Measurements from ENCODE around the gene GALNT11. TPM values are rescaled to one million over a fixed set of nuclear protein-coding genes. Genes with fewer than 3 reads are reported as not detected.
"Not testable (repeated sequence)": the region's sequence is repeated elsewhere in the genome, so short reads cannot be mapped to it uniquely, and the experiment has no call there.

GALNT11 gene
- total and polyA plus RNA-seq, 9 of the 15 experiments (the other 6 are each of a cell fraction or from before 2014, with no cell fraction given), result 8.2 to 59.5 (median 36.5) TPM

- BruUV-seq (replicated peaks); H3K4me2 ChIP-seq (ENCODE audit: insufficient read depth, low read length); H4K20me1 ChIP-seq (replicated peaks; ENCODE audit: control insufficient read depth, insufficient read depth, low read length); H3K27ac ChIP-seq (ENCODE audit: extremely low read depth, low read depth, low read length); CTCF ChIA-PET (ENCODE audit: low intra/inter-chr PET ratio); H3K9ac ChIP-seq (ENCODE audit: insufficient read depth in 1 of 2, low read depth in 2 of 2, low read length in 2 of 2); H3K79me2 ChIP-seq (ENCODE audit: control insufficient read depth, insufficient read depth, low read length); H3K36me3 ChIP-seq (ENCODE audit: control insufficient read depth, insufficient read depth, low read length); H3K9me1 ChIP-seq (ENCODE audit: control insufficient read depth, insufficient read depth, low read length); DNase-seq (ENCODE audit: extremely low read depth in 1 of 4, low spot score in 3 of 4); in situ Hi-C loops (cut with MboI); H2AFZ ChIP-seq (ENCODE audit: low read depth, low read length); H3K4me3 ChIP-seq; FAIRE-seq; ATAC-seq; intact Hi-C loops (cut with micrococcal nuclease); H3K9me3 ChIP-seq (replicated peaks; ENCODE audit: control insufficient read depth, insufficient read depth, low read depth, low read length): not testable (repeated sequence)
- Histone ChIP-seq H3K4me1 (replicated peaks in 1 of 2; ENCODE audit: control insufficient read depth in 2 of 2, insufficient read depth in 2 of 2, low read length in 2 of 2) (peaks cover 0 to 15% of the 10 kb centered on the region in 2 experiments; a peak in 3 of 5 replicates), H3K27me3 (ENCODE audit: control insufficient read depth in 2 of 2, insufficient read depth in 2 of 2, low read length in 2 of 2) (peaks cover 29 to 33% of the 10 kb centered on the region in 2 experiments; a peak in 4 of 5 replicates)
- WGBS (ENCODE audit: insufficient coverage, low coverage, missing lambda C conversion rate), result 14% methylated on average over 9 of the region's 10 CpGs
- POLR2A ChIA-PET, result interaction anchor here (0.7 to 1.1 kb wide), 2 partner anchors 10 to 578 kb away, joined by 3 to 4 read pairs; no protein-coding TSS in a partner anchor
- 0 out of 2 replicates have a peak, but pooled peaks have one; percentile 20 for TF ChIP-seq BHLHE40 (IDR thresholded peaks at IDR 0.05; ENCODE audit: low read length)
Measured at GRCh38 chr7:152021740-152022139, 3.7 kb upstream of the GALNT11 start.

- H3K9ac ChIP-seq (ENCODE audit: insufficient read depth in 1 of 2, low read depth in 2 of 2, low read length in 2 of 2), result peak overlapping the region; percentile 83 to 94
- intact Hi-C loops (cut with micrococcal nuclease), result loop anchor here (5.0 kb wide), 1 partner anchor 34 kb away; no protein-coding TSS in a partner anchor
- peaks cover 2% of the 10 kb centered on the region; the same call in 1 of the 2 replicates for H3K9me3 ChIP-seq (replicated peaks; ENCODE audit: control insufficient read depth, insufficient read depth, low read depth, low read length)
- ChIA-PET POLR2A (interaction anchor here (0.6 kb wide), 2 partner anchors 15 to 80 kb away, joined by 3 read pairs; no protein-coding TSS in a partner anchor), CTCF (ENCODE audit: low intra/inter-chr PET ratio) (no interaction called here)
- peak; percentile 51 for FAIRE-seq
- H3K4me2 ChIP-seq (ENCODE audit: insufficient read depth, low read length), result peak overlapping the region; percentile 95
- no peaks in the 10 kb centered on the region for H4K20me1 ChIP-seq (replicated peaks; ENCODE audit: control insufficient read depth, insufficient read depth, low read length)
- H3K79me2 ChIP-seq (ENCODE audit: control insufficient read depth, insufficient read depth, low read length), result peaks cover 9% of the 10 kb centered on the region
- DNase-seq (ENCODE audit: extremely low read depth in 1 of 4, low spot score in 3 of 4), result peak in 2 of 4 experiments; percentile 28 to 29
- H3K4me3 ChIP-seq, result peak overlapping the region; percentile 71
- H3K9me1 ChIP-seq (ENCODE audit: control insufficient read depth, insufficient read depth, low read length), result no peaks in the 10 kb centered on the region
- H3K27me3 ChIP-seq (ENCODE audit: control insufficient read depth in 2 of 2, insufficient read depth in 2 of 2, low read length in 2 of 2), result peaks cover 0 to 5% of the 10 kb centered on the region in 2 experiments; a peak in 2 of 5 replicates
- WGBS (ENCODE audit: insufficient coverage, low coverage, missing lambda C conversion rate), result 16% methylated on average over 28 of the region's 41 CpGs
- ATAC-seq, result no peak
- TSS peak; percentile 68 for BruUV-seq (replicated peaks)
- in situ Hi-C loops (cut with MboI), result no loop called here
- H3K4me1 ChIP-seq (replicated peaks in 1 of 2; ENCODE audit: control insufficient read depth in 2 of 2, insufficient read depth in 2 of 2, low read length in 2 of 2), result peaks cover 3 to 15% of the 10 kb centered on the region in 2 experiments; a peak in 3 of 5 replicates
- H2AFZ ChIP-seq (ENCODE audit: low read depth, low read length), result peak overlapping the region; percentile 99
- H3K36me3 ChIP-seq (ENCODE audit: control insufficient read depth, insufficient read depth, low read length), result peaks cover 12% of the 10 kb centered on the region; the same call in 2 of the 3 replicates
- peak overlapping the region; percentile 86; the same call in 2 of the 3 replicates for H3K27ac ChIP-seq (ENCODE audit: extremely low read depth, low read depth, low read length)
- no peak for TF ChIP-seq ZNF655 (CRISPR knock-in tag; IDR thresholded peaks at IDR 0.05)
- TF ChIP-seq TEAD4 (IDR thresholded peaks at IDR 0.05; ENCODE audit: low read length), result no peak
- no peak for TF ChIP-seq TEAD4 (CRISPR knock-in tag; IDR thresholded peaks at IDR 0.05; ENCODE audit: borderline replicate concordance)
- TF ChIP-seq ZFP30 (CRISPR knock-in tag; IDR thresholded peaks at IDR 0.05; ENCODE audit: borderline replicate concordance), result no peak
- TF ChIP-seq ATF3 (IDR thresholded peaks at IDR 0.05), result no peak
- 0 out of 2 replicates have a peak, but pooled peaks have one; percentile 47 for TF ChIP-seq ATF3 (CRISPR knock-in tag; conservative IDR thresholded peaks at IDR 0.05)
- no peak for TF ChIP-seq MBD1 (CRISPR knock-in tag; IDR thresholded peaks at IDR 0.05)
- no peak for TF ChIP-seq HDAC2 (IDR thresholded peaks at IDR 0.05)
Measured at GRCh38 chr7:152025937-152026890, 740 bp downstream of the GALNT11 start.
